Measurements from ENCODE around the gene GABRB1.

- TF ChIP-seq CTCF (conservative IDR thresholded peaks at IDR 0.05; ENCODE audit: low read length) (peak; percentile 97), EZH2phosphoT487 (IDR thresholded peaks at IDR 0.05; ENCODE audit: borderline replicate concordance, low read depth, low read length) (no peak)
These were observed 91.4 kb downstream of the GABRB1 start for GRCh38 chr4:47122592-47123291.
